Endothelial cell of umbilical vein (primary cell): Measurements from ENCODE around the gene KCNS1.

ENCODE experiments used
- POLR2A ChIP-seq: IDR thresholded peaks from 2 replicates; pipeline ENCODE4 v1.6.1; 2012; ENCODE audit warnings: low read depth, mild to moderate bottlenecking, control low read depth, low read length
- TF ChIP-seq, protein P1 (sequence below), 2 donors: IDR thresholded peaks; 1 replicate in 1 of 2; 2 replicates in 1 of 2; pipeline ENCODE4 v1.5.1; 2011; ENCODE audit warnings: low read length in 2 of 2, mild to moderate bottlenecking in 2 of 2, moderate library complexity in 2 of 2, control low read depth in 1 of 2, inconsistent platforms in 1 of 2, low read depth in 1 of 2; ENCODE audit not compliant: insufficient read depth in 1 of 2; ENCODE audit errors: extremely low read depth in 1 of 2

DNA sequence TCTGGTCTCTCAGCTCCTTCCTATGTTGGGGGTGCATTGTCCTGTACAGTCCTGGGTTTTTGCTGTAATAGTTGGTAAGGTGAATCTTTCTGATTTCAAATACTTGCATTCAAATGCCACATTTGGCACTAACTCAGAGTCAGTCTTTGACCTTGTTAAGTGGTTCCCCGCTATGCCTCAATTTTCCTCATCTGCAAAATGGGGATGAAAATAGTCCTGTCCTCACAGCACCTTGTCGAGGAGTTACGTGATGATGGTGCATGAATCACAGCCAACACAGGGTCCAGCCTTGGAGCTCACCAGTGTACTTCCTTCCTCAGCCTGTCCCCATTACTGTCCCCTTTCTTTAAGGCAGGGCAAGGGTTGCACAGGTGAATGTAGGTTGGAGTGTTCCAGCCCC, 12.9 kb upstream of the KCNS1 start:
- TF ChIP-seq, protein P1, sequence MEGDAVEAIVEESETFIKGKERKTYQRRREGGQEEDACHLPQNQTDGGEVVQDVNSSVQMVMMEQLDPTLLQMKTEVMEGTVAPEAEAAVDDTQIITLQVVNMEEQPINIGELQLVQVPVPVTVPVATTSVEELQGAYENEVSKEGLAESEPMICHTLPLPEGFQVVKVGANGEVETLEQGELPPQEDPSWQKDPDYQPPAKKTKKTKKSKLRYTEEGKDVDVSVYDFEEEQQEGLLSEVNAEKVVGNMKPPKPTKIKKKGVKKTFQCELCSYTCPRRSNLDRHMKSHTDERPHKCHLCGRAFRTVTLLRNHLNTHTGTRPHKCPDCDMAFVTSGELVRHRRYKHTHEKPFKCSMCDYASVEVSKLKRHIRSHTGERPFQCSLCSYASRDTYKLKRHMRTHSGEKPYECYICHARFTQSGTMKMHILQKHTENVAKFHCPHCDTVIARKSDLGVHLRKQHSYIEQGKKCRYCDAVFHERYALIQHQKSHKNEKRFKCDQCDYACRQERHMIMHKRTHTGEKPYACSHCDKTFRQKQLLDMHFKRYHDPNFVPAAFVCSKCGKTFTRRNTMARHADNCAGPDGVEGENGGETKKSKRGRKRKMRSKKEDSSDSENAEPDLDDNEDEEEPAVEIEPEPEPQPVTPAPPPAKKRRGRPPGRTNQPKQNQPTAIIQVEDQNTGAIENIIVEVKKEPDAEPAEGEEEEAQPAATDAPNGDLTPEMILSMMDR (IDR thresholded peaks at IDR 0.05; ENCODE audit: extremely low read depth in 1 of 2, insufficient read depth in 1 of 2, low read depth in 1 of 2, low read length in 2 of 2) = no peak
- no peak for TF ChIP-seq POLR2A
